ENCODE measurements around the gene ANGPTL2. TPM values are rescaled to one million over a fixed set of nuclear protein-coding genes. Genes with fewer than 3 reads are reported as not detected.
"Not testable (repeated sequence)": the region's sequence is repeated elsewhere in the genome, so short reads cannot be mapped to it uniquely, and the experiment has no call there.

ANGPTL2 gene
- total RNA-seq: not detected

DNA sequence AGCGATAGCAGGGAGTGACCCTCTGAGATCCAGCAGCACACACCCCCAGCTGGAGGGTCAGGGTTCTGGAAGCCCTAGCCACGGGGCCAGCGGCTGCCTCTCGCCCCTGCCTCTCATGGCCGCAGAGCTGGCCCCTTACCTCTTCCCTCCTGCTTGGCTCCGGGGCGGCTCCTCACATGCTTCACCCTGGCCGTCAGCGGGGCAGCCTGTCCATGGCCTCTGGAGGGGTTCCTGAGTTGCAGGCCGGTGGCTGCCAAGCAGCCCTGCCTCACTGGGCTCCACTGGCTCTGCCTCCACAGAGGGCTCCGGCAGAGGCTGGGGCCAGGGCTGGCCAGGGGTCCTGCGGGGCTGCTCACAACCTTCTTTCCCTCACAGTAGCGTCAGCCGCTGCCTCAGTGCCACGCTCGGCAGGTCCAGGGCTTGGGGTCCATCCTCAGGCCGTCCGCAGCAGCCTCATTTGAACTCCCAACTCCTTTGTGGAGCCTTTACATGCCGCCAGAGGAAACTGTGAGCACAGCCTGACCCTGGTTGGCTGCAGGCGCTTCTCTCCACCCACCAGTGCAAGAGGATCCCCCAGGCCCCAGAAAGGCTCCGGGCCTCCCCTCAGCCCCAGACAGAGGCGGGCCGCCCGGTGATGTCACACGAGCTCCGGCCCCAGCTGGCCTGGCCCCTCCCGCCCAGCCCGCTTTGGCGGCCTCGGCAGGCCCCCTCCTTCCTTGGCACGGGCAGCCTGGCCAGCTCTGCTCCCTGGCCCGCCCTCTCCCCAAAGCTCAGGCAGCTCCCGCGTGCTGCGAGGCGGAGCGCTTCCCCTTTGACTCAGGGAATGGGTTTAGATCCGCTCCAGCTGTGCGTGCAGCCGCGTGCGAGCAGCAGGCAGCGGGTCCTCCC, at the start of gene ANGPTL2:
Gene ANGPTL2, minus strand, starts transcription at position 460 of the 888 bp plus-strand sequence. CDS start 13,904 bp downstream, outside the sequence.
- Mint-ChIP-seq H3K4me3 (no peak within 1 kb of the TSS), H3K4me1 (no peaks in the 10 kb centered on the region), H3K36me3 (no peaks in the 10 kb centered on the region), H3K27ac (no peak within 1 kb of the TSS), H3K27me3 (peaks cover 43% of the 10 kb centered on the region), H3K9me3 (no peaks in the 10 kb centered on the region)
- DNase-seq: peak; percentile 22

- not testable (repeated sequence) for H3K4me3 Mint-ChIP-seq, H3K27me3 Mint-ChIP-seq, H3K36me3 Mint-ChIP-seq, H3K27ac Mint-ChIP-seq, DNase-seq, H3K4me1 Mint-ChIP-seq, H3K9me3 Mint-ChIP-seq
These were observed 48.9 kb upstream of the ANGPTL2 start for GRCh38 chr9:127171348-127171747.

- no peak for DNase-seq
- H3K27me3 Mint-ChIP-seq: no peaks in the 10 kb centered on the region
These were observed 48.2 kb upstream of the ANGPTL2 start for GRCh38 chr9:127170652-127171051.

GRCh38 chr9:127170103-127170502, 47.7 kb upstream of the ANGPTL2 start:
- no peaks in the 10 kb centered on the region for H3K27me3 Mint-ChIP-seq
- H3K36me3 Mint-ChIP-seq: peaks cover 2% of the 10 kb centered on the region
- DNase-seq: no peak
- H3K4me1 Mint-ChIP-seq: no peaks in the 10 kb centered on the region
- H3K9me3 Mint-ChIP-seq: no peaks in the 10 kb centered on the region
- no peak overlapping the region for H3K4me3 Mint-ChIP-seq
- no peak overlapping the region for H3K27ac Mint-ChIP-seq

More at GRCh38 chr9:127170652-127171051, 48.2 kb upstream of the ANGPTL2 start:
- peaks cover 2% of the 10 kb centered on the region for H3K36me3 Mint-ChIP-seq
- H3K27ac Mint-ChIP-seq: no peak overlapping the region
- no peaks in the 10 kb centered on the region for H3K4me1 Mint-ChIP-seq
- H3K4me3 Mint-ChIP-seq: no peak overlapping the region
- H3K9me3 Mint-ChIP-seq: no peaks in the 10 kb centered on the region

- H3K4me1 Mint-ChIP-seq: no peaks in the 10 kb centered on the region
- no peak for DNase-seq
- no peaks in the 10 kb centered on the region for H3K27me3 Mint-ChIP-seq
- H3K27ac Mint-ChIP-seq: no peak overlapping the region
- H3K9me3 Mint-ChIP-seq: no peaks in the 10 kb centered on the region
- H3K36me3 Mint-ChIP-seq: peaks cover 2% of the 10 kb centered on the region
- no peak overlapping the region for H3K4me3 Mint-ChIP-seq
These were observed 47.1 kb upstream of the ANGPTL2 start for GRCh38 chr9:127169575-127169883.

GRCh38 chr9:127168756-127169574, 46.5 kb upstream of the ANGPTL2 start:
- no peak for DNase-seq
- no peaks in the 10 kb centered on the region for H3K27me3 Mint-ChIP-seq
- no peak overlapping the region for H3K4me3 Mint-ChIP-seq
- peaks cover 2% of the 10 kb centered on the region for H3K36me3 Mint-ChIP-seq
- H3K4me1 Mint-ChIP-seq: no peaks in the 10 kb centered on the region
- H3K27ac Mint-ChIP-seq: no peak overlapping the region
- H3K9me3 Mint-ChIP-seq: no peaks in the 10 kb centered on the region

GRCh38 chr9:127167560-127168326, 45.3 kb upstream of the ANGPTL2 start:
- peaks cover 2% of the 10 kb centered on the region for H3K36me3 Mint-ChIP-seq
- DNase-seq: no peak
- H3K27ac Mint-ChIP-seq: no peak overlapping the region
- no peaks in the 10 kb centered on the region for H3K9me3 Mint-ChIP-seq
- no peaks in the 10 kb centered on the region for H3K27me3 Mint-ChIP-seq
- peaks cover 7% of the 10 kb centered on the region for H3K4me1 Mint-ChIP-seq
- H3K4me3 Mint-ChIP-seq: no peak overlapping the region

- Mint-ChIP-seq H3K27ac (no peak overlapping the region), H3K9me3 (no peaks in the 10 kb centered on the region), H3K36me3 (peaks cover 2% of the 10 kb centered on the region), H3K27me3 (no peaks in the 10 kb centered on the region), H3K4me3 (no peak overlapping the region), H3K4me1 (peaks cover 9% of the 10 kb centered on the region)
- no peak for DNase-seq
These were observed 44.5 kb upstream of the ANGPTL2 start for GRCh38 chr9:127166651-127167524.

DNA sequence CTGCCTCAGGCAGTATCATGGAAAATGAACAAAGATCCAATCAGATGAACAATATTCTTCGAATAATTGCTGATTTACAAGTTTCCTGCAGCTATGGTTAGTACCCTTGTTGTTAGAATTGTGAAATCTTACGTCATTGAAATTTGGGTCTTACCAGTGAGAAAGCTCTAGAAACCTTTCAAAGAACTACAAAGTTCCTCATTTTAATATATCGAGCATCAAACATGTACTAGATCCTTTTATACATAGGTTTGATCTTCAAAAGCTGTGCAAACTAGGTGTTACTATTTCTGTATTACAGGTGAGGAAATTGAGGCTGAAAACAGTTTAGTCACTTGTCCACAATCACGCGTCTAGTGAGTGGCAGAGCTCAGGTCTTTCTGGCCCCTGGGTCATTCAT, 43.7 kb upstream of the ANGPTL2 start:
- no peak for DNase-seq
- Mint-ChIP-seq H3K4me3 (no peak overlapping the region), H3K27me3 (no peaks in the 10 kb centered on the region), H3K27ac (no peak overlapping the region), H3K9me3 (no peaks in the 10 kb centered on the region), H3K4me1 (peaks cover 9% of the 10 kb centered on the region), H3K36me3 (peaks cover 2% of the 10 kb centered on the region)

DNA sequence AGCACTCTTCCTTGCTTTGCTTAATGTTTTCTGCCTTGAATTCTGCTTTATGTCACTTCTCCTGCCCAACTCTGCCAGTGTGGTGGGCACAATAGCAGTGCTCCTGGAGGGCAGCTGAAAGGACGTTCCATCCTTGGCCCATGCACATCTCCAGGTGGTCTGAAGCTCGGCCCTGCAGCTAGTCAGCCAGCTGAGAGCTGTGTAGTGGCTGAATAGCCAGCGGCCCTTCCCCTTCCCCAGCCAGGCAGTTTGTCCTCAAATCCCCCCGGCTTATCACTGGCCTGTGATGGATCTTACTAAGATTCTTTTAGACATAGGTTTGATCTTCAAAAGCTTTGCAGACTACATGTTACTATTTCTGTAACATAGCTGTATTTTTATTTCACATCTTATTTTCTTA, 42.7 kb upstream of the ANGPTL2 start:
- Mint-ChIP-seq H3K4me1 (peaks cover 9% of the 10 kb centered on the region), H3K27ac (no peak overlapping the region), H3K27me3 (no peaks in the 10 kb centered on the region), H3K36me3 (peaks cover 2% of the 10 kb centered on the region), H3K9me3 (no peaks in the 10 kb centered on the region), H3K4me3 (no peak overlapping the region)
- no peak for DNase-seq

- DNase-seq: no peak
- H3K36me3 Mint-ChIP-seq: peaks cover 2% of the 10 kb centered on the region
- H3K27ac Mint-ChIP-seq: no peak overlapping the region
- H3K9me3 Mint-ChIP-seq: no peaks in the 10 kb centered on the region
- H3K4me1 Mint-ChIP-seq: peaks cover 9% of the 10 kb centered on the region
- H3K27me3 Mint-ChIP-seq: no peaks in the 10 kb centered on the region
- H3K4me3 Mint-ChIP-seq: no peak overlapping the region
These were observed 41.0 kb upstream of the ANGPTL2 start for GRCh38 chr9:127163409-127163808.

DNA sequence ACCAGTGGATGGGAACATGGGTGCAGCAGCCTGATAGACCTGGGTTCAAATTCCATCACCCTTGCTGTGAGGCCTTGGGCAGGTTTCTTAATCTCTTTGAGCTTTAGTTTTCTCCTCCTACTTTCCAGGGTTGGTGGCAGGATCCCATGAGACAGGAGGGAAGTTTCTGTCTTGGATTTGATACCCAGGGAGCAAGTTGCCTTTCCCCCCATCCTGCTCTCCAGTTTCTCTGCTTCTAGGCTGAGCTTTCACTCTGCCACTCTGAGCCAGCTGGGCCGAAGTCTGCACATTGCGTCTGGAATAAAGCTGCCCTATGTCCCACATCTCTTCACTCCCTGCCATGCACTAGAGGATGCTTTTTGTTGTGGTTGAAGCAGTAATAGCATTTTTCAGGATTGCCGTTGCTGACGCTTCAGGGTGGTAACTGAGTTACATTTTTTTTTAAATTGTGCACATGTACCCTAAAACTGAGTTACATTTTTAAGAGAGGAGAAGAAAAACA, 40.5 kb upstream of the ANGPTL2 start:
- Mint-ChIP-seq H3K4me1 (peaks cover 9% of the 10 kb centered on the region), H3K4me3 (no peak overlapping the region), H3K27ac (no peak overlapping the region), H3K36me3 (peaks cover 2% of the 10 kb centered on the region), H3K9me3 (no peaks in the 10 kb centered on the region), H3K27me3 (no peaks in the 10 kb centered on the region)
- no peak for DNase-seq

- no peak for DNase-seq
- Mint-ChIP-seq H3K4me3 (no peak overlapping the region), H3K9me3 (no peaks in the 10 kb centered on the region), H3K27ac (no peak overlapping the region), H3K4me1 (peaks cover 9% of the 10 kb centered on the region), H3K27me3 (no peaks in the 10 kb centered on the region), H3K36me3 (peaks cover 2% of the 10 kb centered on the region)
These were observed 39.8 kb upstream of the ANGPTL2 start for GRCh38 chr9:127162046-127162863.
